ENCODE results near the gene CRABP2.

The CRABP2 gene

DNA sequence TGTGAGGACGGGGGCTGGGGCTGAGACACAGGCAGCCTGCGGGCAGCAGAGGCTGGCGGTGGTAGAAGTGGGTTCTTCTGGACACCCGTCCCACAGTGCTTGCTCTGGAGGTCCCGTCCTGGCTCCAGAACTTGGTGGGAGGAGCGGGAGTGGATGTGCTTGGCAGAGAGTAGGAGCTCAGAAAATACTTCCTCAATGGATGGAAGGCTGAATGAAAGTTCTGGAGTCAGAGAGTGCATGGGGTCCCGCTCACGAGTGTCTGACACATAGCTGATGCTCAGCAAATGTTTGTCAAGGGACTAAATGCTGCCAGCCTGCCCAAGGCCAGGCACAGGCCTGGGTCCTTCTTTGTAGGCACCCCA is 14.7 kb downstream of the CRABP2 start:
- no peak for DNase-seq (ENCODE audit: low spot score)

DNA sequence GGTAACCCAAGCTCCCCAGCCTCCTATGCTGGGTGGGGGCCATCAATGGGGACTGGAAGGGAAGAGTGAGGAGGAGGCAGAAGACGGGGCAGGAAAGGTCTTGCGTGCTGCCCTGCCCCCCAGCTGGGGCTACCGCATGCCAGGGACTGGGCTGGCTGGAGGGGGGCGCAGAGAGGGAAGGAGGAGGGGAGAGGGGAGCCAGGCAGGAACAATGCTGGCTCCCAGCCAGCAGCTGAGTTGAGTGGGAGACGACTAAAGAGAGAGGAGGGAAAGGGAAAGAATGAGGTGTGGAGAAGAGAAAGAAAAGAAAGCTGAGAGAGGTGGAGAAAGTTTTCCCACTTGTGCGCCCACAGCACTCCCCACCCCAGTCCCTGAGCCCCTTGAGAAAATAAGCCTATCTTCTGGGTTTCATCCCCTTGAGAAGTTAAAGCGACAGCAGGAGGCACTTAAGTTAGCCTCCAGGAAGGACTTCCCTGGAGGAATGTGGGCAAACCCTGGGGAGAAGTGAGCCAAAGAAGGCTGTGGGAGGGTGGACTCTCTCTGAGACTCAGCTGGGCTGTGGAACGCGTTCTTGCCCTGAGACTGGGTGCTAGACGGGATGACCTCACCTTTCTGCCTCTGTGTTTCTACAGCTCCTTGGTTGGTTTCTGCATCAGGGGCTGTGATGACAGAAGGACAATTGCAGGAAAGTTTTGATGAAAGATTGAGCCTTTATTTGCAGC is 15.3 kb downstream of the CRABP2 start:
- DNase-seq (ENCODE audit: low spot score), result no peak

DNA sequence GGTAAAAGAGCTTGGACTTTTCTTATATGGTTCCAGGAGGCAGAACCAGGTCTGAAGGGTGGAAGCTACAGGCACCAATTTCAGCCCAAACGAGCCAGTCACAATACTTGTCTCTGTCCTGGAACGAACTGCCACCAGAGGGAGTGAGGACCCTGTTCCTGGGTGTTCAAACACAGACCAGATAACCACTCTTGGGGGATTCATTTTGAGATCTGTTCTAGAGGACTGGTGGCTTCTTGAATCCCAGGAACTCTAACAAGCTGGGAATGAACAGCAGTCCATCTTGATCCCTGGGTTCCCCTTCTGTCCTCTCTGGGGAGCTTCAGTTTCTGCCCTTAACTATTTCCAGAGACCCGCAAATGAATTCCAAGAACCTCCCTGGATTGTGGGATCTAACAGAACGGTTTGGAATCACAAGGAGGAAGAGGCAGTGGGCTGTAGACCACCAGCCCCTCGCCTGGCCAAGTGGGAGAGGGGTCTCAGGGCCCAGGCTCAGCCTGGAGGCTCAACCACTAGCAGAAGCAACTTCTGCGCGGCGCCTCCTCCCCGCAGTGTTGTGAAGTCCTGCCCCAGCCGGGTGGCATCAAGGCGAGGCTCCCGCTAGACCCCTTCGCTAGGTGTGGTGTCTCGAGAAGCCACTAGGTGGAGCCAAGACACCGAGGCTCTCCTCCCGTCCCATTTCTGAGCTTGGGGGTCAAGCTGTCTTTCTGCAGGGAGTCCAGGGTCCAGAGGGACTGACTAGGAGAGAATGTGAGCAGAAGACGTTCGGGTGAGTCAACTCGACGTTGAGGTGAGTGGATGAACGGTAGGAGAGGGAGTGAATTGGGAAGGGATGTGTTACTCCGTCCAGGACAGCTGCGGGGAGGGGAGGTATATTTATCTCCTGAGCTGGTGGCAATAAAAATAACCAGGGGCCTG is 16.1 kb downstream of the CRABP2 start:
- peak; percentile 59 for DNase-seq (ENCODE audit: low spot score)

DNA sequence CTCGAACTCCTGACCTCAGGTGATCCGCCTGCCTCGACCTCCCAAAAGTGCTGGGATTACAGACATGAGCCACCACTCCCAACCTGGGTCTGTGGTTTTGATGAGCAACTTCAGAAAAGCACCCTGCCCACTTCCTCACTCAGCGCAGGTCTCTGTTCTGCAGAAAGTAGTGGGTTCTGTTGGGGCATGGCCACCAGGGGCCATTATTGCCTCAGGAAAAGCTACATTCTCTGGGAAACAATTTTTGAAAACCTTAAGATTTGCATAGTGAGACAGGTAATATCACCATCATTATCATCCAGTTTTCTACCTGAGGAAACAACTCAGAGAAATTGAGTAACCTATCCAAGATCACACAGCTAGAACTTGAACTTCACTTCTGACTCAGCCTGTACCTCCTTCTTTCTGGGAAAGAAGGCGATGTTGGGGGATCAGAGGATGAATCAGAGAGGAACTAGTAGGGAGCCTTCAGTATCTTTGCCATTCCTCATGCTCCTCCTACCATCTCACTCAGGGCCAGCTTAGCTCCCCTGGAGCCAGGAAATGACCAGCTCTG is 21.1 kb downstream of the CRABP2 start:
- no peak for DNase-seq (ENCODE audit: low spot score)

DNA sequence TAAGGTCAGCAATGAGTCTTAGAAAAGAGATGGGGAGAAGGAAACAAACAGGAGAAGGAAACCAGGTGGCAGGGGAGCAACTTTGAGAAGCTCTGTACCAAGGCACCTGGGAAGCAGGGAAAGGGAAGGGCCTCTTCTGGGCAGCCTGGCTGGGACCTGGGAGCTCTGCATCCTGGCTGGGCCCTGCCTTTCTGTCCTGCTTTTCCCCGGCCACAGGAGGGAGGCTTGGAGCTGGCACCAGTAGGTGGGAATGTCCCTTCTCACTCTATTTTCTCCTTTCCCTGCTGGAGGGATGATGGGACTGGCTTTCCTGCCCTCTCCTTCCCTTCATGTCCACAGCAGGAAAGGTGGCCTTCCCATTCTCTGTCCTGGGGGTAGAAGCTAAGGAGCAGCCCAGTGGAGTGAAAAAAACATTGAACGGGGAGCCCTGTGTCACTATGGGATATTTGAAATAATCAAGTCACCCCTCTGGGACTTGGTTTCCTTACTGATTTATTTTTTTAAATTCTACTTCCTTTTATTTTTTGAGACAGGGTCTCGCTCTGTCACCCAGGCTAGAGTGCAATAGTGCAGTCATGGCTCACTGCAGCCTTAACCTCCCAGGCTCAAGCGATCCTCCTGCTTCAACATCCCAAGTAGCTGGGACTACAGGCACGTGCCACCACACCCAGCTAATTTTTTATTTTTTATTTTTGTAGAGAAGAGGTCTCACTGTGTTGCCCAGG is 23.1 kb downstream of the CRABP2 start:
- no peak for DNase-seq (ENCODE audit: low spot score)

DNA sequence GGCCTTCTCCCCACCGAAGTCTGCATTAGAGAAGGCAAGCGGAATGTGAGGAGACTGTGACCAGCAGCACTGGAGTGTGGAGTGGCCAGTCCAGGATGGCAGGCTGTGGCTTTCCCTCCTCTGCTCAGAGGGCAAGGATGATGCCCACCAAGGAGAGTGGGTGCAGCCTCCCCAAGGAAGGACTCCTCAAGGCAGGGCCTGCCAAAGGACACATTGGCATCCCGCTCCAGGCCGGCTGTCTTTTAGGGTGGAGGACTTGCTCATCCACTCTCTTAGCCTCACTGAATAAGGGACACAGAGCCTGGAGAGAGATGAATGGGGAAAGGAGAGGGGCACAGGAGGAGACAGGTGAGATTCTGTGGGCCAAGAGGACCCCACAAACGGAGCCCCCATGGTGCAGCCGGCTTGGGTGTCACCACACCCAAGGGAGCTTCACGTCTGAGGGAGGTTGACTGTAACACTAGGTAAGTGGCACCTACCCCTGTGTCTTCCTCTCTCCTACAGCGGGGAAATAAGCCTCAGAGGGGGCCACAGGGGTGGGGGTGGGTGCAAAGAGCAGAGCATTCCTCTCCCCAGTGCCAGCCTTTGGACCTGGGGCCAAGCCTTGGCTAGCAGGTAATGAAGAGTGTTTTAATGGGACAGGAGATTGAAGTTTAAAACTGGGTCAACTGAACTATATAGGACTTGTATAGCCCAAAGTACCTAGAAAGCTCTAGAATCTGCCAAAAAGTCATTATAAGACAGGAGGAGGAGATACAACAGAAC is 24.0 kb downstream of the CRABP2 start:
- no peak for DNase-seq (ENCODE audit: low spot score)

DNA sequence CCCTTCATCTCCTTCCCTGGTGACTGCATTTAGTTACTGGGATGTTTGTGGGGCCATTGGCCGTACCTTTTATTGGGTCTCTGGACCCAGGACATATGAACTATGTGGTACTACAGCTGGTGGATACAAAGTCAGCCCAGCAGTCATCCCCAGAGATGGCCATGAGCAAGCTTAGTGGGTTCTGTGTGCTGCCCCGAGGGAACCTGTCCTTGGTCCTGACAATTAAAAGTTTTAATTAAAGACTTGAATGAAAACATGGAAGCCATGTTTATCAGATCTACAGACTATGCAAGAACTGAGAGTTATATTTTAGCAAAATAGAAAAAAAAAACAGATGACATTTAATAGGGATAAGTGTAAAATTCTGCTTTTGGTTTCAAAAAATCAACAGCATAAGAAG is 25.3 kb downstream of the CRABP2 start:
- no peak for DNase-seq (ENCODE audit: low spot score)

DNA sequence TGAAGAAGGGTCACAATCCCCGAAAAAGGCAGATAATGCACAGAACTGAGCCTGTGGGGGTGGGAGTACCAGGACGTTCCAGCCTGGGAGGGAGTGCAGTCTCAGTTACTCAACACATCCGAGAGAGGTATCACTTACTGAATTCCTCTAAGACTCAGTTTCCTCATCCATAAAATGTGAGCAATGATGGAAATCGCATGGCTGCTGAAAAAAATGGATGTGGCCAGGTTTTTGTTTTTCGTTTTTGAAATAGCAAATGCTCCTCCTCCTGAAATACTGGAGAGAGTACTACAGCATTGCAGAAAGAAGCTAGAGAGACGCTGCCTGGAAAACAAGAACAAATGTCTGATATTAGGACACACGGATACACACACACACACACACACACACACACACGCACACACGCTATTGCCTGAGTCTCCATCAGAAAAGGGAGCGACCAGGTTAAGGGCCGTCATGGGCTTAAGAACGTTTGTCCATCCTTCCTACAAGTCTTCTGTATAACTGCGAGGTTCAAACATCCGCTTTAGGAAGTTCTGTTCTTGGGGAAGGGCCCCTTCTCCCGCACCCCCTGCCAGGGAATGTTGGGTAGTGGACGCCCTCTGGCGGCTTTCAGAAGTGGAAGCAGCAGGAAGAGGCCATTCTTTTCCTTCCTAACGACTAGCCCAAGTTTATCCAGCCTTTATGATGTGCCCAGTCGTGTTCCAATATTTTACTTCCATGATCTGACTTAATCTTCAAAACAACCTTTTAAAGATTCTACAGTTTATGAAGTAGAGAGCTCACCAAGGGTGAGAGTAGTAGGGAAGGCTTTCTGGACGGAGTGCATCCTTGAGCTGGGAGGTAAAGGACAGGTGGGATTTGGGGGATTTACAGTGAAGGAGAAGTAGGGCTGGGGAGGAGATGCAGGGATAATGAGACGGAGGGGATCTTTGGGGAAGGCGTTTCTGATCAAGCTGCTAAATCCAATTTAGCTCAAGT is 27.5 kb downstream of the CRABP2 start:
- DNase-seq (ENCODE audit: low spot score), result peak; percentile 81

DNA sequence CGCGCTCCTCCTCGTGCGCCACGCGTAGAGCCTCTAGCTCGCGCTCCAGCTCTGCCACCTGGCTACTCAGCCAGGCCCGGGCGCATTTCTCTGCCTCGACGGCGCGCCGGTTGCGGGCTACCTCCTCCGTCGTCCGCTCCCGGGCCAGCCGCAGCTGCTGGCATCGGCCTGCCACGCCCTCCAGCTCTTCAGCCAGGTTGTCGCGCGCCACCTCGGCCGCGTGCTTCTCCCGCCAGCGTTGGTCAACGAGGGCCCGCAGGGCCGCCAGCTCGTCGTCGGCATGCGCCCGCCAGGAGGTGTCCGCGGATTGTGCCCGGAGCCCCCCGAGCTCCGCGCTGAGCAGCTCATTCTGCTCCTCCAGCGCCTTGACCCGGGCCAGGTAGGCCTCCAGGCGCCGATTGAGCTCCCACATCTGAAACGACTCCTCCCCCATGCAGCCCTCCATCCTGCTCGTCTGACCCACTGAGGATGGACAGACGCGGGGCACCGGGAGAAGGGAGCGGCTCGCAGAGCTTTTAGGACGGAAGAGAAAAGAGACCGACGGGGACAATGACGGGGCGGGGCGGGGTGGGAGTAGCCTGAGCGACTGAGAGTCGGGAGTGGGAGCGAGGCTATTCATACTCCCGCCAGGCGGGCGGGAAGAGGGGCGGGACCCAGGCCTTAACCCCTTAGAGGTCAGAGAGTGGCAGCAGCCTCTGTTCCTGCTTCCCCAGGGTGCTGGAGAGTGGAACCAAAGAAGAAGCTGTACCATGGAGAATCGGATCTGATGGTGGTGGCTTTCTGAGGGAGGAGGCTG is 28.4 kb downstream of the CRABP2 start, which contains the start of gene NES:
Gene NES (minus strand): TSS at position 588 of the 796 bp plus-strand sequence. CDS start 143 bp downstream, at position 445.
- peak; percentile 68 for DNase-seq (ENCODE audit: low spot score)

DNA sequence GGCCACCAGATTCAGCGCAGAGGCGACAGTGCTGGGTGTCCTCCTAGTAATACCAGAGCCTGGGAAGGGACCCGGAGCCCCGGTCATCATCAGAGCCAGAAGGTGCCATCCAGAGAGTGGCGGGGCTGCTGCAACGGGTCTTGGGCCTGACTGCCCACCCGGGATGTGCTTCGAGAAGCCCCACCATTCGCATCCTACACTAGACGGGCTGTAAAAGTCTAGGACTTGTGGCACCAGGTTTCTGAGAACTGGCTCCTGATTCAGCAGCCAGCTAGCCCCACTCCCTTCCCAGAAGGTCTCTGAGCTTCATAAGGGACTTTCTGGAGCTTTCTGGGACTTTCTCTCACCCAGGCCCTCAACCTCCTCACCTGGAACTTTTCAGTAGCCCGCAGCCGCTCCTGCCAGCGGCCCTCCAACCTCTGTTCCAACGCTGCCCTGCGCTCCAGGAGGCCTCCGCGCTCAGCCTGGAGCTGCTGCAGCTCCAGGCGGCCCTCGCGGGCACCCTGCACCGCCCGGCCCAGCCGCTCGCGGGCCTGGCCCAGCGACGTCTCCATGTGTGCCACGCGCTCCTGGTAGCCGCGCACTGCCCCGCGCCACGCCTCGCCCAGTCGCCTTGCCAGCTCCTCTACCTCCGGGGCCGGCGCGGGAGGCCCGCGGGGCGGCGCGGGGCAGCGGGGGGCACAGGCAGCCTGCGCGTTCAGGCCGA is 29.1 kb downstream of the CRABP2 start:
- no peak for DNase-seq (ENCODE audit: low spot score)

DNA sequence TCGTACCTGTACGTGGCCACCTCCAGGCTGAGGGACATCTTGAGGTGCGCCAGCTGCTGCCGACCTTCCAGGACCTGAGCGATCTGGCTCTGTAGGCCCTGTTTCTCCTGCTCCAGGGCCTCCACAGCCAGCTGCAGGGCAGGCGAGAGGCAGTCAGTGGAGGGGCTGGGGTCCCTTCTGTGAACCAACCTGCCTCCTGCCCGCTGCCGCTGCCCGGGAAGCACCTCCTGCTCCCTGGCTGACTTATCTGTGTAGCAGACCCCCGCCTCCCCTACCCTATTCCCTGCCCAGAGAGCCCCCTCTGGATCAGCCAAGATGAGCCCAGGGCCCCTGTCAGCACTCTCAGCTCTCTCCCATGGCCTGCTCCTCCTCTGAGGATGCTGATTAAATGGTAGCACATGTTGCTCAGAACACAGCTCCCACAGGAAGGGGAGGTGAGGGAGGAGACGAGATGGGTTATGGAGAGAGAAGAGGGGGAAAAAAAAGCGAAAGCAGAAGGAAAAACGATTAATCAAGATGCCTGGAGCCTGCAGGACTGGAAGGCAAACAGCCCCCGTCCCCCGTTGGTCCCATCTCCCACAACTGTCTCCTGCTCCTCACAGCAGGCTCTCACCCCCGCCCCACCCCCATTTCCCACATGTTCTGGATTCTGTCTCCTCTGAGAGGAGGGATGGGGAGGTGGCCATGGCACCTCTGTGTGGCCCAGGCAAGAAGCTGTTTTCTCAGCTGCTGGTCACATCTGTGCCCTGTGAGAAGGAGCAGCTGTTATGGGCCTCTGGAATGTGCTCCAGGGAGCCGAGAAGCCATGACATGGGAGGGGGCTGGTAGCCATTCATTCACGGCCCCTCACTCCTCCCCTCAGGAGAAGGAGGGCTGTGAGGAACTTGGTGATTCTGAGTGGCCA is 29.9 kb downstream of the CRABP2 start:
- no peak for DNase-seq (ENCODE audit: low spot score)

DNA sequence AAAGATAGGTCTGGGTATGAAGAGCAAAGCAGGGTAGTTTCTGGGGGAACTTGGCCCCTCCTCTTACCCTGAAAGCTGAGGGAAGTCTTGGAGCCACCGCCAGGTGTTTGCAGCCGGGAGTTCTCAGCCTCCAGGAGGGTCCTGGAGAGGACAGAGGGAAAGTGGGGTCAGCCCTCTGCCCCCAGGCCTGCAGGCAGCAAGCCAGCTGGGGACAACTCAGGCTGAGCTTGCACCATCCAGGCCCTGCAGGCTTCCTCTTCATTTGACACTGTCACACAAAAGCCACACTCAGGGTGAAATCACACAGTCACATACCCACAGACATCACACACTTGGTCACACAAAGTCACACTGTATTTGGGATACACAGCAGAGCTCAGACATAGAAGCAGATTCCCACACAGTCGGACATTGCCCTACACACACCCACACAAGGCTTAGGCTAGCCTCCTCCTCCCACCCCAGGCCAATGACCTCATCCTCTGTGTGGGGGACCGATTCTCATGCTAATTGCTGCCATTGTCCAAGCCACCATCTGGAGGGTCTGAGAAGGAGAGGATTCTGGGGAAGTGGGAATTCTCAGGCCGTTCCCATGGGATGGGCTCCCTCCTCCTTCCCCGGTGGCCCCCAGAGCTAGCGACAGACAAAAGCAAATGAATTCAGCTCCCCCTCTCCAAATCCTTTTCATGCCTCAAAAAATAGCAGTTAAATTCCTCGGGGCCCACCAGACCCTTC is 31.8 kb downstream of the CRABP2 start:
- DNase-seq (ENCODE audit: low spot score), result peak; percentile 73

DNA sequence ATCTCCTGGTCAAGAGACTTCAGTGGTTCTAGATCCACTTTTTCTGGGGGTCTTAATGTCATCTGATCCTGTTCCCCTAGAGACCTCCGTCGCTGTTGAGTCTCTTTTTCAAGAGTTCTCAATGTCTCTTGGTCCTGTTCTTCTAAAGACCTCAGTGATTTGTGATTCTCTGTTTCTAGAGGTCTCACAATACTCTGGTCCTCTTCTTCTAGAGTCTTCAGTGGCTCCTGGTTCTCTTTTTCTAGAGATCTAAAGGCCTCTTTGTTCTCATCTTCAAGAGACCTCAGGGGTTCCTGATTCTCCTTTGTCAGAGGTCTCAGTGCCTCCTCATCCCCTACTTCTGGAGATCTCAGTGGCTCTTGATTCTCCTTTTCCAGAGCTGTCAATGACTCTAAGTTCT is 33.6 kb downstream of the CRABP2 start:
- DNase-seq (ENCODE audit: low spot score), result no peak

DNA sequence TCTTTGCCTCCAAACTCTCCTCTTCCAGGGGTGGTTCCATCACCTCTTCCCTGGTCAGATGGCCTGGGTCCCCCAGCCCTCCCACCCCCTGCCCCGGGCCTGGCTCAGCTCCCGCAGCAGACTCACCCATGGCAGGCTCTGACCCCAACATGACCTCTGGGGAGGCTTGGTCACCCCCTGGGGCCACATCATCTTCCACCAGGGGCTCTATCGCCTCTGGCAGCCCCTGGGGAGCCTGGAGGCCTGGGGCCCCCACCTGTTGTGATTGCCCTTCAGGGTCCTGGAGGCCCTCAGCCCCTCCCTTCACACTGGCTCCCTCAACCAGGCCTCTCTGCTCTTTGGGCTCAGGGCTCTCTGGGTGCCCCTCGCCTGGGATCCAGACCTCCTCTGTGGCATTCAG is 34.6 kb downstream of the CRABP2 start:
- no peak for DNase-seq (ENCODE audit: low spot score)

DNA sequence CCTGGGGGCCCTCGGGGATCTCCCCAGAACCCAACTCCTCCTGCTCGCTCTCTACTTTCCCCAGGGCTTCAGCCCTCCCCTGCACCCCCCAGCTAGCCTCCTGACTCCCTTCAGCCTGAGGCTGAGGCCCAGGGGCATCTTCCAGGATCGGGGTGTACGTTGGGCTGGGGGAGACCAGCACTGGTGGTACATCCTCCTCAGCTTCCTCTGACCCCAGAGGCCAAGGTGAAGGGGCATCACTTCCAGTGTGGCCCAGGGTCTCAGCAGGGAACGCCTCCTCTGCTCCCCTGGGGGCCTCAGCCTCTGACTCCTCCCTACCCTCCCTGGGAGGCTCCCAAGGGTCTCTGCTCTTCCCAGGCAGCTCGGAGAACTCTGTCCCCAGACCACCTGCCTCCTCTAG is 35.0 kb downstream of the CRABP2 start:
- DNase-seq (ENCODE audit: low spot score), result no peak

DNA sequence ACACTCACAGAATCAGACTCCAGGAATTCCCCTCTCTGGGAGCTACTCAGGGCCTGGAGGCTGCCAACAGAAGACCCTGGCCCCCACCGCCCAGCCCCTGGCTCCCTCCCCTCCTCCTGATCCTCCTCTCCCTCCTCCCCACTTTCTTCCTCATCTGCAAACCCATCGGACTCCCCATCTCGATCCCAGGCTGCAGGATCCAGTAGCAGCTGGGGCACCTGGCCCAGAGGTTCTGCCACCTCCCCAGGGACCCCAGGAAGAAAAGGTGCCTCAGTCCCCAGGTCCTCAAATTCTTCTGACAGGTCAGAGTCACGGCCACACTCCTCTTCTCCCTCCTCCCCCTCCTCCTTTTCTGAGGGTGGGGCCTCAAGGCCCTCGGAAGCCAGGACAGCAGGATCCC is 35.6 kb downstream of the CRABP2 start:
- no peak for DNase-seq (ENCODE audit: low spot score)
